Measurements from ENCODE around the gene MICB. TPM values are rescaled to one million over a fixed set of nuclear protein-coding genes. Genes with fewer than 3 reads are reported as not detected.

Gene MICB
- polyA plus RNA-seq, 1 donor (not counting 4 experiments of a cell fraction or from before 2014, with no cell fraction given), result 8.6 TPM

GRCh38 chr6:31538805-31539400 lies 41.0 kb downstream of the MICB start:
- DNase-seq (ENCODE audit: low read depth, low spot score), result no peak
- H2AFZ ChIP-seq (ENCODE audit: control insufficient read depth, low read length), result no peak overlapping the region
- TF ChIP-seq CTCF (optimal IDR thresholded peaks at IDR 0.05 in 1 of 3, IDR thresholded peaks at IDR 0.05 in 1 of 3, conservative IDR thresholded peaks at IDR 0.05 in 1 of 3; ENCODE audit: extremely low read depth in 1 of 3, insufficient read depth in 2 of 3, low read length in 3 of 3) (no peak), EZH2 (IDR thresholded peaks at IDR 0.05; ENCODE audit: low read length) (no peak)
- dilution Hi-C loops (cut with MboI; ENCODE audit: extremely low pct_ligation_motif_present, low sequenced_read_pairs), result no loop called here
- peaks cover 27% of the 10 kb centered on the region for H3K4me1 ChIP-seq (ENCODE audit: control insufficient read depth, extremely low read depth, insufficient read depth, low read length)
- peak overlapping the region; percentile 49 for H3K9ac ChIP-seq (ENCODE audit: control insufficient read depth, extremely low read depth, insufficient read depth, low read length)
- H3K79me2 ChIP-seq (ENCODE audit: control insufficient read depth, insufficient read depth, low read length), result peaks cover 77% of the 10 kb centered on the region
- H3K9me3 ChIP-seq (ENCODE audit: control insufficient read depth, low read depth, low read length), result no peaks in the 10 kb centered on the region
- H3K4me2 ChIP-seq (ENCODE audit: control insufficient read depth, extremely low read depth, insufficient read depth, low read depth, low read length), result peak overlapping the region; percentile 98
- no peaks in the 10 kb centered on the region for H3K27me3 ChIP-seq (ENCODE audit: control insufficient read depth, extremely low read depth, insufficient read depth, low read length)
- peaks cover 32 to 57% of the 10 kb centered on the region in 2 experiments for H3K36me3 ChIP-seq (ENCODE audit: control insufficient read depth in 2 of 2, extremely low read depth in 1 of 2, insufficient read depth in 2 of 2, low read length in 2 of 2)
- H3K4me3 ChIP-seq (ENCODE audit: control insufficient read depth in 2 of 3, extremely low read depth in 1 of 3, insufficient read depth in 2 of 3, low read depth in 1 of 3, low read length in 3 of 3), result peak overlapping the region in 2 of 3 experiments; percentile 41 to 97
- H4K20me1 ChIP-seq (ENCODE audit: control insufficient read depth, extremely low read depth, insufficient read depth, low read length), result peaks cover 43% of the 10 kb centered on the region
- no peaks in the 10 kb centered on the region for H3K9me1 ChIP-seq (ENCODE audit: control insufficient read depth, extremely low read depth, insufficient read depth, low read length)
- FAIRE-seq, result no peak
- peak overlapping the region; percentile 24 for H3K27ac ChIP-seq (ENCODE audit: control insufficient read depth, insufficient read depth, low read length)

GRCh38 chr6:31540640-31541039 lies 42.7 kb downstream of the MICB start:
- H3K27ac ChIP-seq (ENCODE audit: control insufficient read depth, insufficient read depth, low read length), result peak overlapping the region; percentile 98
- no peaks in the 10 kb centered on the region for H3K27me3 ChIP-seq (ENCODE audit: control insufficient read depth, extremely low read depth, insufficient read depth, low read length)
- FAIRE-seq, result no peak
- no peaks in the 10 kb centered on the region for H3K9me3 ChIP-seq (ENCODE audit: control insufficient read depth, low read depth, low read length)
- peaks cover 36% of the 10 kb centered on the region for H4K20me1 ChIP-seq (ENCODE audit: control insufficient read depth, extremely low read depth, insufficient read depth, low read length)
- peak overlapping the region; percentile 75 to 97 (median 96) for H3K4me3 ChIP-seq (ENCODE audit: control insufficient read depth in 2 of 3, extremely low read depth in 1 of 3, insufficient read depth in 2 of 3, low read depth in 1 of 3, low read length in 3 of 3)
- H3K9me1 ChIP-seq (ENCODE audit: control insufficient read depth, extremely low read depth, insufficient read depth, low read length), result no peaks in the 10 kb centered on the region
- DNase-seq (ENCODE audit: low read depth, low spot score), result no peak
- H2AFZ ChIP-seq (ENCODE audit: control insufficient read depth, low read length), result no peak overlapping the region
- peak overlapping the region; percentile 98 for H3K4me2 ChIP-seq (ENCODE audit: control insufficient read depth, extremely low read depth, insufficient read depth, low read depth, low read length)
- dilution Hi-C loops (cut with MboI; ENCODE audit: extremely low pct_ligation_motif_present, low sequenced_read_pairs), result no loop called here
- peaks cover 62% of the 10 kb centered on the region for H3K79me2 ChIP-seq (ENCODE audit: control insufficient read depth, insufficient read depth, low read length)
- peaks cover 27% of the 10 kb centered on the region for H3K4me1 ChIP-seq (ENCODE audit: control insufficient read depth, extremely low read depth, insufficient read depth, low read length)
- H3K36me3 ChIP-seq (ENCODE audit: control insufficient read depth in 2 of 2, extremely low read depth in 1 of 2, insufficient read depth in 2 of 2, low read length in 2 of 2), result peaks cover 17 to 40% of the 10 kb centered on the region in 2 experiments
- H3K9ac ChIP-seq (ENCODE audit: control insufficient read depth, extremely low read depth, insufficient read depth, low read length), result peak overlapping the region; percentile 96
- no peak for TF ChIP-seq EZH2 (IDR thresholded peaks at IDR 0.05; ENCODE audit: low read length)
- no peak for TF ChIP-seq CTCF (optimal IDR thresholded peaks at IDR 0.05 in 1 of 3, IDR thresholded peaks at IDR 0.05 in 1 of 3, conservative IDR thresholded peaks at IDR 0.05 in 1 of 3; ENCODE audit: extremely low read depth in 1 of 3, insufficient read depth in 2 of 3, low read length in 3 of 3)

Data from keratinocyte (primary cell).